ENCODE results near the gene RUBCNL. TPM values are rescaled to one million over a fixed set of nuclear protein-coding genes. Genes with fewer than 3 reads are reported as not detected.

The RUBCNL gene
- total RNA-seq, 1 donor from 2014 or later: 0.78 TPM

DNA sequence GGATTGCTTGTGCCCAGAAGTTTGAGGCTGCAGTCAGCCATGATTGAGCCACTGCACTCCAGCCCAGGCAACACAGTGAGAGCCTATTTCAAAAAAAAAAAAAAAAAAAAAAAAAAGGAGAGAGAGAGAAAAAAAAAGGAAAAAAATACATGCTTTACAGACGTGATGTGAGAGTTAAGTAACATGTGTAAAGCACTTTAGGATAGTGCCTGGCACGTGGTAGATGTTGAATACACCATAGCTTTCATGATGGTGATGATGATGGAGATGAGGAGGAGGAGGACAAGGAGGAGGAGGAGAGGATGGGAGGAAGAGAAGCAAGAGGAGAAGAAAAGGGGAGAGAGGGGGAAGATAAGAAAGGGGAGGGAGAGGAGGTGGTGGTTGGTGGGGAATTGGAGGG is 15.1 kb upstream of the RUBCNL start:
- Mint-ChIP-seq H3K27me3 (ENCODE audit: unreplicated experiment) (no peaks in the 10 kb centered on the region), H3K4me3 (ENCODE audit: unreplicated experiment) (no peak overlapping the region), H3K9me3 (ENCODE audit: unreplicated experiment) (no peaks in the 10 kb centered on the region), H3K4me1 (ENCODE audit: unreplicated experiment) (peaks cover 10% of the 10 kb centered on the region), H3K27ac (ENCODE audit: unreplicated experiment) (no peak overlapping the region), H3K36me3 (ENCODE audit: unreplicated experiment) (no peaks in the 10 kb centered on the region)
- no peak for TF ChIP-seq CTCF (IDR thresholded peaks at IDR 0.05)
- no peak for DNase-seq (ENCODE audit: extremely low spot score, unreplicated experiment)

GRCh38 chr13:46401432-46401831 is 14.4 kb upstream of the RUBCNL start:
- H3K27me3 Mint-ChIP-seq (ENCODE audit: unreplicated experiment): no peaks in the 10 kb centered on the region
- DNase-seq (ENCODE audit: extremely low spot score, unreplicated experiment): no peak
- no peak overlapping the region for H3K4me3 Mint-ChIP-seq (ENCODE audit: unreplicated experiment)
- no peak for TF ChIP-seq CTCF (IDR thresholded peaks at IDR 0.05)
- H3K9me3 Mint-ChIP-seq (ENCODE audit: unreplicated experiment): no peaks in the 10 kb centered on the region
- no peak overlapping the region for H3K27ac Mint-ChIP-seq (ENCODE audit: unreplicated experiment)
- H3K36me3 Mint-ChIP-seq (ENCODE audit: unreplicated experiment): no peaks in the 10 kb centered on the region
- peaks cover 10% of the 10 kb centered on the region for H3K4me1 Mint-ChIP-seq (ENCODE audit: unreplicated experiment)

DNA sequence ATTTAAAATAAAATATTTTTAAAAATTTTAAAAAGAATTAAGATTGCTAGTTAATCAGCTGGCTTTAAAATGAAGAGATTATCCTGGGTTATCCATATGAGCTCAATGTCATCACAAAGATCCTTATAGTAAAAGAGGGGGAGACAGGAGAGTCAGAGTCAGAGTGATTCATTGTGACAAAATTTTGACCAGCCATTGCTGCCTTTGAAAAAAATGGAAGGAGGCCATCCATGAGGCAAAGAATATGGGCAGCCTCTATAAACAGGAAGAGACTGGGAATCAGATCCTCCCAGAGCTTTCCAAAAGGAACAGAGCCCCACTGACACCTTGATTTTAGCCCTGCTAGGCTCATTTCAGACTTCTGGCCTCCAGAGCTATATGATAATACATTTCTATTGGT is 9.3 kb upstream of the RUBCNL start:
- no peak for TF ChIP-seq CTCF (IDR thresholded peaks at IDR 0.05)
- Mint-ChIP-seq H3K4me1 (ENCODE audit: unreplicated experiment) (peaks cover 7% of the 10 kb centered on the region), H3K36me3 (ENCODE audit: unreplicated experiment) (no peaks in the 10 kb centered on the region), H3K9me3 (ENCODE audit: unreplicated experiment) (no peaks in the 10 kb centered on the region), H3K4me3 (ENCODE audit: unreplicated experiment) (no peak overlapping the region), H3K27ac (ENCODE audit: unreplicated experiment) (no peak overlapping the region), H3K27me3 (ENCODE audit: unreplicated experiment) (peaks cover 5% of the 10 kb centered on the region)
- no peak for DNase-seq (ENCODE audit: extremely low spot score, unreplicated experiment)

GRCh38 chr13:46392967-46393366 is 5.9 kb upstream of the RUBCNL start:
- Mint-ChIP-seq H3K4me1 (ENCODE audit: unreplicated experiment) (peaks cover 4% of the 10 kb centered on the region), H3K27ac (ENCODE audit: unreplicated experiment) (no peak overlapping the region), H3K36me3 (ENCODE audit: unreplicated experiment) (no peaks in the 10 kb centered on the region), H3K27me3 (ENCODE audit: unreplicated experiment) (peaks cover 5% of the 10 kb centered on the region), H3K4me3 (ENCODE audit: unreplicated experiment) (no peak overlapping the region), H3K9me3 (ENCODE audit: unreplicated experiment) (no peaks in the 10 kb centered on the region)
- DNase-seq (ENCODE audit: extremely low spot score, unreplicated experiment): no peak
- no peak for TF ChIP-seq CTCF (IDR thresholded peaks at IDR 0.05)

DNA sequence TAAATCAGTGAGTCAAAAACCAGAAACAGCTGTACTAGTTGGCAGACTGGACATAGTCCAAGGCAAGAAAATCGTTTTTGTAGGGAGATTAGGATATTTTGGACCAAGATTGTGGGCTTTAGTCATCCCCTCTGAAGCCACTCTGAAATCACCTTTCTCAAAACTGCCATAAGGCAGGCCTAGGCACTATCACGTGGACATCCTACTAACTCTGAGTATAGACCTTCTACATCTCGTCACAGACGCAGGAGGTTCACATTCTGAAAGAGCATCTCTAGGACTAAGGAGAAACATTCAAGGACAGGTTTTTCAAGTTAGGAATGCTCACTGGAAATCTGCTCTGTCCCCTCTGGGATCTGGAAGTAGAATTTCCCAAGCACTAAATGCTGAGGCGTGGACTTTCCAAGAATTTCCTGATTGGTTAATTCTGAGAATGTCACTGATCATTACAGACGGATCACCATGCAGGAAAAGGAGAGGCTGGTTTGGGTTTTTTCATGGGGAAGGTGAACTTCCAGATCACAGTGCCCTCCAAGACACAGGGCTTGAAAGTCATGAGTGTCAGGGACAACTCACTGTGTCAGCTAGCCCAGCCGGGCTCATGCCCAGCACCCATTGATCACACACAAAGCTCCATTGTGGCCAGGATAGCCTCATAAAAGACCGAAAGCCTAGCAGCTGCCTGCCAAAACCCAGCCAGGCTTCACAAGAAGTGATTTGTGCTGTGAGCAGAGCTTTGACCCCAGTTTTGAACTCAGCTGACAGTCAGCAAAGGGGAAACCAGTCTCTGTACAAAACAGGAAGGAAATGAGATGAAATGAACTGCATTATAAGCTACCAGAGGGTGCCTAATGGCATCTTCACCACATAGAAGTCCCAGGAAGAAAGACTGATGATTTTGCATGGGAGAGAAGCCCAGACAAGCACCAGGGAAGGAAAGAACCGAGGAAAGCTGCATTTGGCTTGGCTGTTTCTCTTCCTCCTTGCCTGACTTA is 2.7 kb upstream of the RUBCNL start:
- no peak for DNase-seq (ENCODE audit: extremely low spot score, unreplicated experiment)
- TF ChIP-seq CTCF (IDR thresholded peaks at IDR 0.05): no peak
- H3K36me3 Mint-ChIP-seq (ENCODE audit: unreplicated experiment): no peaks in the 10 kb centered on the region
- peaks cover 21% of the 10 kb centered on the region for H3K4me1 Mint-ChIP-seq (ENCODE audit: unreplicated experiment)
- no peak overlapping the region for H3K4me3 Mint-ChIP-seq (ENCODE audit: unreplicated experiment)
- no peaks in the 10 kb centered on the region for H3K9me3 Mint-ChIP-seq (ENCODE audit: unreplicated experiment)
- H3K27me3 Mint-ChIP-seq (ENCODE audit: unreplicated experiment): peaks cover 19% of the 10 kb centered on the region
- H3K27ac Mint-ChIP-seq (ENCODE audit: unreplicated experiment): no peak overlapping the region

Data from osteocyte (in vitro differentiated cells).